Muscle of arm (tissue), 12 donors: ENCODE measurements around the gene PNRC1. TPM values are rescaled to one million over a fixed set of nuclear protein-coding genes. Genes with fewer than 3 reads are reported as not detected.
"Not testable (repeated sequence)": the region's sequence is repeated elsewhere in the genome, so short reads cannot be mapped to it uniquely, and the experiment has no call there.

Experiments
- DNase-seq: peaks from one replicate; pipeline ENCODE4 v3.0.0-alpha.2; 2013
- polyA plus RNA-seq, 12 donors: library from polyadenylated mRNA; unstranded; fragments of 120-200 nt; gene quantifications; one replicate each; pipeline ENCODE4 v1.2.1, GENCODE V29; 2013; ENCODE audit not compliant: insufficient read length in 12 of 12

Gene PNRC1
- polyA plus RNA-seq, 12 donors: 86.1 to 137 (median 109) TPM; not detected in 1

DNA sequence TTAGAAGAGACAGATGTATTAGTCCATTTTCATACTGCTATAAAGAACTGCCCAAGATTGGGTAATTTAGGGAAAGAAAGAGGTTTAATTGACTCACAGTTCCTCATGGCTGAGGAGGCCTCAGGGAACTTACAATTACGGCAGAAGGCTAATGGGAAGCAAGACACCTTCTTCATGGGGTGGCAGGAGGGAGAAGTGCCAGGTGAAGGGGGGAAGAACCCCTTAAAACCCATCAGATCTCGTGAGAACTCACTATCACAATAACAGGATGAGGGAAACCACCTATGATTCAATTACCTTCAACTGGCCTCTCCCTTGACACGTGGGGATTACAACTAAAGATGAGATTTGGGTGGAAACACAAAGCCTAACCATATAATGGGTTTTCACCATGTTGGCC lies 28.9 kb upstream of the PNRC1 start:
- no peak for DNase-seq

DNA sequence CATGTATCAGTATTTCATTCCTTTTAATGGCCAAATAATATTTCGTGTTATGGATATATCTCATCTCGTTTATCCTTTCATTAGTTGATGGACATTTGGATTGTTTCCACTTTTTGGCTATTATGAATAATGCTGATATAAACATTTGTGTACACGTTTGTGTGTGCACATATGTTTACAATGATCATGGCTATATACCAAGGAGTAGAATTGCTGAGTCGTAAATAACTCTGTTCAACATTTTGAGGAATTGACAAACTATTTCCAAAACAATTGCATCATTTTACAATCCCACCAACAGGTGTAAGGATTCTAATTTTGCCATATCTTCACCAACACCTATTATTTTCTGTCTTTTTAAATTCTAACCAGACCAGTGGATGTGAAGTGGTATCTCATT lies 26.3 kb upstream of the PNRC1 start:
- no peak for DNase-seq

DNA sequence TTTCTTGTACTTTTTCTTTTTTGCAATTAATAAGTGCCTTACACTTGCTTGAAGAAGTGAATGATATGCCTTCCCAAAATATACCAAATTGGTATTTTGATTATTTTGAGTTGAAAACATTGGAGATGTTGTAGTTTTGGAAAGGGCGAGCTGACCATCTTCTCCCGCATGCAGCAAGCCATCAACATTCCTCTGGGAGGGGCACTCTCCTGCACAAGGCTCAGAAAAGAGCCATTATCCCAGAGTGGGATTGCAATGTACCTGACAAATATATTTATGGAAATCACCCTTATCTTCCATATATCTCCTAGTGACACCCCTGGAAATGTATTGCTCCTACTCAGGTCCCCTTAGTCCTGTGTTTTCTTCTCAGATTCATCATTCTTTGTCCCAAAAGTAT lies 22.8 kb upstream of the PNRC1 start:
- no peak for DNase-seq

DNA sequence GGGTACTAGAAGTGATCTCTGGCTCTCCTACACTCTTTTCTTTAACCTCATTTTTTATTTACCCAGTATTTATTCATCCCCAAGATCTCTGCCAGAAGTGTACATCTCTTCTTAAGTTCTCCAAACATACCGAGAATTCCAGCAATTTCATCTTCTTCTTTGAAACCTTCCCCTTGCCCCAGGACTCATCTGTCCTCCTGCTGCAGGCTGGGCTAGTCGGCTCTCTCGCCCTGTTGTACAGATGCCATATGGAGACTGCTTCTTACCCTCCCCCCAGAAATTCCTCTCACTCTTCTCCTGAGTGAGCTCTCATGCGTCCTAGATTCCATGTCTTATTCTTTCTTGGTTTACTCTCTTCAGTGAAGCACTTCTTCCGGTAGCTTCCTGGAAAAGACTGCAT lies 21.9 kb upstream of the PNRC1 start:
- no peak for DNase-seq

DNA sequence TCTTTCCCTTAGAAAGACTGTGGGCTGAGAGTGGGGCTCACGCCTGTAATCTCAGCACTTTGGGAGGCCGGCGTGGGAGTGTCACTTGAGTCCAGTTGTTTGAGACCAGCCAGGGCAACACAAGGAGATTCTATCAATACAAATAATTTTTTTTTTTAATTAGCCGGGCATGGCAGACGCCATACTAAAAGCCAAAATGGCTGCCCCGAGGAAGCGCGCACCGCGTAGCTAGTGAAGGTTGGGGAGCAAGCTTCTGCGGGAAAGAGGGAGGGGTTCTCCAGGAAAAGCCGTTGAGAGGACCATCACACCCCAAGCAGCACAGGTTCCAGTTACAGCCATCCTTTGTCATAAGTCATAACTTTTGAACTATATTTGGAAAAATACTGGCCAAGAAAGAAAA lies 21.3 kb upstream of the PNRC1 start:
- DNase-seq: no peak

DNA sequence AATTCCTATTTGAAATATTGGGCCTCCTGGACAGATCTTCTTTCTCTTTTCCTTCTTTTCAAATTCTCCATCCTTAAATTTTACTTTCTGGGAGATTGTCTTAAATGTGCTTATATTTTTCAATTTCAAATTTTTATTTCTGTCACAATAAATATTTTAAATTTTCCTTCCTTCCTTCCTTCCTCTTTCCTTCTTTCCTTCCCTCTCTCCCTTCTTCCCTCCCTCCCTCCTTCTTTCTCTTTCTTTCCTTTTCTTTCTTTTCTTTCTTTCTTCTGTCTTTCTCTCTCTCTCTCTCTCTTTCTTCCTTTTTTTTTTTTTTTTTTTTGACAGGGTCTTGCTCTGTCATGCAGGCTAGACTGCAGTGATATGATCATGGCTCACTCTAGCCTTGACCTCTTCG lies 16.7 kb upstream of the PNRC1 start:
- DNase-seq: no peak

DNA sequence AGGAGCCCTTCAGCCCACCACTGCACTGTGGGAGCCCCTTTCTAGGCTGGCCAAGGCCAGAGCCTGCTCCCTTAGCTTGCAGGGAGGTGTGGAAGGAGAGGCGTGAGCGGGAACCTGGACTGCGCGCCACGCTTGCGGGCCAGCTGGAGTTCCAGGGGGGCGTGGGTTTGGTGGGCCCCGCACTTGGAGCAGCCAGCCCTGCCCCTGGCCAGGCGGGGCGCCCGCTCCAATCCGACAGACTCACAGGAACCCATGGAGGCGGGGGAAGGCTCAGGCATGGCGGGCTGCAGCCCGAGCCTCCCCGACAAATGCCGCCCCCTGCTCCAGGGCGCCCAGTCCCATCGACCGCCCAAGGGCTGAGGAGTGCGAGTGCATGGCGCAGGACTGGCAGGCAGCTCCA lies 15.6 kb upstream of the PNRC1 start:
- not testable (repeated sequence) for DNase-seq

DNA sequence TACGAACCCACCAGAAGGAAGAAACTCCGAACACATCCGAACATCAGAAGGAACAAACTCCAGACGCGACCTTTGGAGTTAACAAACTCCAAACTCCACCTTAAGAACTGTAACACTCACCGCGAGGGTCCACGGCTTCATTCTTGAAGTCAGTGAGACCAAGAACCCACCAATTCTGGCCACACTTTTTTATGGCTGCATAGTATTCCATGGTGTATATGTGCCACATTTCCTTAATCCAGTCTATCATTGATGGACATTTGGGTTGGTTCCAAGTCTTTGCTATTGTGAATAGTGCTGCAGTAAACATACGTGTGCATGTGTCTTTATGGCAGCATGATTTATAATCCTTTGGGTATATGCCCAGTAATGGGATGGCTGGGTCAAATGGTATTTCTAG lies 14.4 kb upstream of the PNRC1 start:
- not testable (repeated sequence) for DNase-seq

DNA sequence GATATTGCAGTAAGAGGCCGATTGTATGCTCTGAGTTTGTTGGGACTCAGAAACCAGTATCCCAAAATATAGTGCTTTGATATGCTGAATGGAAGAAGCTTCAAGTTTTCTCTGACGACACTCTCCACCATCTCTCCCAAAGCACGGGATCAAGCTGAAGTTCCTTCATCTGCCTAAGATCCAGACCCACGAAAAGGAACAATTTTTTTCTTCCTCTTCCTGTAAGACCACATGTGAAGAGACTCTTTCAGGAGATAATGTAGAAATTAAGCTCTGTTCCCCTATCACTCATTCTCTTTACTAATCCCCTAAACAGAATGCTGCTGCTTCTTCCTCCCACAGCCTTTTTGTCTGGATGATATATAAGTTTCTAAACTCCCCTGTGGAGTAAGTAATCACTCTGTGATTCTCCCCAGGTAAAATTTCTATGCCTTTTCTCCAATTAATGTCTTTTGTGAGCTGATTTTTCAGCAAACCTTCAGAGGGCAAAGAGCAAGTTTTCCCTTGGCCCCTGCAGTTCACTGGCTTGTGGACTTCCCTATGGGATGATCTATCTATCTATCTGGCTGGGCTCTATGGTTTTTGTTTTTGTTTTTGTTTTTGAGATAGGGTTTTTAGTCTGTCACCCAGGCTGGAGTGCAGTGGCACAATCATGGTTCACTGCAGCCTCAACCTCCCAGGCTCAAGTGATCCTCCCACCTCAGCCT lies 13.5 kb upstream of the PNRC1 start:
- DNase-seq: no peak

DNA sequence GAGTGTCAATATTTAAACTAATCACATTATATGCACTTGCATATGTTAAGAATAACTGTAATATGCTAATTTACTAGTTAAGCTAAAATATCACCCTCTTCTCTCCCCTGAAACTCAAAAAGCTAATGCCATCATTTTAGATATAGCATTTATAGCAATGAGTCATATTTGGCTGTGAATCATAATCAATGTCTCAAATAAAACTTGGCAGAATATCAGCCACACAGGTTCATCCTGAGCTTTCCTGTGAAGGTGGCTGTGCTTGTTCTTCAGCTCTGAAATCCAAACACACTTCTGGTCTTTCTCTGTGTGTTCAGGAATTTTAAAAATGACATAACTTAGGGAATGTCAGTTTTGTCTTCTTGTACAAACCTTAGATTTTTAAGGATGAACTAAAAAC lies 12.8 kb upstream of the PNRC1 start:
- no peak for DNase-seq

DNA sequence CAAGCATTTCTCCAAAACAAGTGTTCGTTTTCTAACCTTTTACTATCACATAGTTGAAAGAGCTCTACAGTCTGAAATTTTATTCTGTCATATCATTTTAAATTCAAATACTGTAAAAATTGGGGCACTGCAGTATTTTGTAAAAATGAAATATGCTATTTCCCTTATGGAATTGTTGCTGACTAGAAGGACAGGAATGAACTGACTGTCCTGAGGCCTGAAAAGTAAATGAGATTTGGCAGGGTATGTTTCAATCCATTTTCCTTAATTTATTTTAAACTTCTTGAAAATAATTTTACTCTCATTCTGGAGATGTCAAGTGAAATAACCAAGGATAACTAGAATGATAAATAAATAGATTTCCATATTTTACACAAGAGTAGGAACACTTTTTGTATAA lies 11.9 kb upstream of the PNRC1 start:
- no peak for DNase-seq

DNA sequence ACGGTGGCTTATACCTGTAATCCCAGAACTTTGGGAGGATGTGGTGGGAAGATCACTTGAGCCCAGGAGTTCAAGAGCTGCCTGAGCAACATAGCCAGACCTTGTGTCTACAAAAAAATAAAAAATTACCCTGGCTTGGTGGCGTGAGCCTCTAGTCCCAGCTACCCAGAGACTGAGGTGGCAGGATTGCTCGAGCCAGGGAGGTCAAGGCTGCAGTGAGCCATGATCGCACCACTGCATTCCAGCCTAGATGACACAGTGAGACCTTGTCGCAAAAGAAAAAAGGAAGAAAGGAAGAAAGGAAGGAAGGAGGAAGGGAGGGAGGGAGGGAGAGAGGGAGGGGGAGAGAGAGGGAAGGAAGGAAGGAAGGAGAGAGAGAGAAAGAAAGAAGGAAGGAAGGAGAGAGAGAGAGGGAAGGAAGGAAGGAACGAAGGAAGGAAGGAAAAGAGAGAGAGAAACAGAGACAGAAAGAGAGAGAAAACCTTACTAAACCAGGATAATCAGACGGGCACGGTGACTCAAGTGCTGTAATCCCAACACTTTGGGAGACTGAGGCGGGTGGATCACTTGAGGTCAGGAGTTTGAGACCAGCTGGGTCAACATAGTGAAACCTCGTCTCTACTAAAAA lies 10.9 kb upstream of the PNRC1 start:
- DNase-seq: no peak

DNA sequence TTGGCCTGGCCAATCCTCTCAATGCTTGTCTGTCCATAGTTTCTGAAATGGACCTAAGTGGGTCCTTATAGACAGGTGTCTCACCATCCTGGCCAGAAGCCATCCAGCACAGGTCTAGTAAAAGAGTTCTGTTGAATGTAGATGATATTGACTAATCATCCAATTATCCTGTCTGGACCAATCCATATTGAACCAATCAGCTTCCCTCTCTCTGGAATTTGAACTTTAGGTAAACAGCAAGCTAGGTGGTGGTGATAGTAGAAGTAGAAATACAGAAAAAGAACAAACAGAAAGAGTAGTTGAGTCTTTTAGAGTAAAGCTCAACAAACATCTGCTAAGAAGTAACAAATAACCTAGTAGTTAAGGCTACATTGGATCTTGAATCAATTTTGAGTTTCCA lies 9.5 kb upstream of the PNRC1 start:
- DNase-seq: no peak

DNA sequence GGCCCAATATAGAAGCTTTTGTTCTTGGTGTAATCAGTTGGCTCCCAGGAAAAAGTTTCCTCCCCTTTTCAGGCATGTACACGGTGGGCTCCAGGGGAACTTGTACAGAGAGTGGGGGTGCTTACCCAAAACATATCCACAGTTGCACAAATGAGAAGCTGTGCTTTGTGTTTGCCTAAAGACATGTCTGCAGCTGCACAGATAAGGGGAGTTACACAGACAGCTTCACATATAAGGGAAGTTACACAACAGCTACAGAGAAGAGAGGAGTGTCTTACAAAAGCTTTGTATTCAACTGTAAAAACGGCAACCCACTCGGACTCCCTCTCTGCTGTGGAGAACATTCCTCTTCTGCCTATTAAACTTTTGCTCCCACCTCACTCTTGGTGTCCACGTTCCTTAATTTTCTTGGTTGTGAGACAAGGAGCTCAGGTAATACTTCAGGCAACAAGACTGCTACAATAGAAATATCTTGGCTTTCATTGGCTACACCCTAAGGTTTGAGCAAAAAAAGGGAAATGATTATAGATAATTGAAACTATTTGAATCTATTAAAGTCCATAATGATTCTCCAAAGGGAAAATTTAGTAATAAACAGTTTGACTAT lies 7.4 kb upstream of the PNRC1 start:
- DNase-seq: no peak

DNA sequence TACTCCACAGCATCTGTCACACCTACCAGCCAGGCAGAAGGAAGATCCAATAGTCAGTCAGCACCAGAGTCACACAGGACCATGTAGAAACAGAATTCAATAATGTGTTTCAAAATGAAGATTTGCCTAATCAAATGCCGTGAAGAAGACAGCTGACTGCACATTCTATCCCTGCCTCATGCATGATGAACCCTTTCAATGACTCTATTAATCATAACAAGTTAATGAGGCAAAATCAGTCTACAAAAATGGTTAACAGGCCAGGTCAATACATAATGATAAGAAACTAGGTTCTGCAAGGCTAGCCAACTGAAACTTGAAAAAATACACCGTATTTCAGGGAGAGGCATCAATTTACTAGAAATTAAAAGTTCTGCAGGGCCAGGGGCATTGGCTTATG lies 6.7 kb upstream of the PNRC1 start:
- DNase-seq: no peak

DNA sequence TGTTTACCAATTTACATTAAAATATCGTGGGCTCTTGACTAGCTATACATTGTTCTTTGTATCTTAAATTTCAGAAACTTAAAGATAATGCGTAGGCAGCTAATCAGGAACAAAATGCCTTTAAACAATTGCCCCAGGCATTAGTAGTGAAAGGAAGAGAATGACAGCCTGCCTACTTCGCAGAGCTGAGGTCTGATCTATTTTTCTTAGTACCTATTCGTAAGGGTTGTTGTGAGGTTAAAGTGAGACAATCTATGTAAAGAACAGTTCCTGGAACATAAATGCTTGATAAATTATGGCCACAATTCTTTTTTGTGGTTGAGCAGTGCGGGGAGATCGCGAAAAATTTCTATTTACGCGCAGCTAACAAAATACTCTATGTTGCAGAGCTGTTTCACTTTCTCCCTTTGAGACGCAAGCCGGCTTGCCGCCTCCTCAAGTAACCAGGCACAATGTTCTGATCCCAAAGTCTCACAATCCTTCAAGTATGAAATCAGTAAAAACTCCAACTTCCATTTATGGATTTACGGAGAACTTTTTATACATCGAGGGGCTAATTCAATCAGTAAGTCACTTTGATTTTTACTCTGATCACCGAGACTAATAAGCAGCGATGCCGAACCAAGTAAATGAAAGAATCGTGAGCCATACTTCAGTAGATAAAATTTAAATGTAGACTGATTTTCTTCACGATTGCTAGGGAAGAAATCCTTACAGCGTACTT lies 878 bp upstream of the PNRC1 start:
- DNase-seq: peak; percentile 79

DNA sequence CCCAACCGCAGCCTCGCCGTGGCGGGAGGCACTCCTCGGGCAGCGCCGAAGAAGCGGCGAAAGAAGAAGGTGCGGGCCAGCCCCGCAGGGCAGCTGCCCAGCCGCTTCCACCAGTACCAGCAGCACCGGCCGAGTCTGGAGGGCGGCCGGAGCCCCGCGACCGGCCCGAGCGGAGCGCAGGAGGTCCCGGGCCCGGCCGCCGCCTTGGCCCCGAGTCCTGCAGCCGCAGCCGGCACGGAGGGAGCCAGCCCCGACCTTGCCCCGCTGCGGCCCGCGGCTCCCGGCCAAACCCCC lies 525 bp downstream of the PNRC1 start:
- no peak for DNase-seq

DNA sequence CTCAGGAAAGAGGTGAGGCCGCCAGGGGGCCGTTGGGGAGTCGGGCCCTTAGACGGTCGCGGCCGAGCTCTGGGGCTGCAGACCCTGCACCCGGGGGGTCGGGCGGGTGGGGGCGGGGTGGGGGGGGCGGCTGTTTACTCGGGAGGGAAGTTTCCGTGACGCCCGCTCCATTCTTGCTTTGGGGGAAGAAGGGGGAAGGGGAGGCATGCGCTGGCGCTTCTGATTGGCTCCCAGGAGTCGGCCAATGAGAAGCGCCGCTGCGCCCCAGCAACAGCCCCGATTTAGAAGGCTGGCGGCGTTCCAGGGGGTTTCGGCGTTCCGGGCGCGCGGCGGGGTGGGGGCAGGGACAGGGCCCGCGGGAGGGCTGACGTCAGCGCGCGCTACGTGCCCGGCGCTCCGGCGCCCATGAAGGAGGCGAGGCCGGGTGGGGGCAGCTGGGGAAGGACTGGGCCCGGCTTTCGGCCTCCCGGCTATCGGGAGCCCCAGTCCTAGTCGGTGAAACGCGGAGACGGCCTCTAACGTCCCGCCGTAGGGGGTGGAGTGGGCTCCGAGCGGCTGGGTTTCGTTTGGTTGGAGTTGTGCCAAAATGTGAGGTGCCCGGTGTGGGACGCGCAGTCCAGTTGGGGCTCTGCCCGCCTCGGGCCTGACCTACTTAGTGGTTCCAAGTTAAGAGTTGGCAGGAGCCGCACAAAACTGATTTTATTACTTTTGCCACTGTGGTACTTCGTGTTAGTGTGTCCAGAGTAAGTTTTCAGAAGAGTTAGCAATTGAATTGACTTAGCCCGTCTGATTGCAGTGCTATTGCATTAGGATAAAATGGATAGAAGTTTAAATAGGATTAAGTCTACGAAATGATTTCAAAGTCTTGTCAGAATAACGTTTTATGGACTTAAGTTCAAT lies 1.1 kb downstream of the PNRC1 start:
- DNase-seq: peak; percentile 99

DNA sequence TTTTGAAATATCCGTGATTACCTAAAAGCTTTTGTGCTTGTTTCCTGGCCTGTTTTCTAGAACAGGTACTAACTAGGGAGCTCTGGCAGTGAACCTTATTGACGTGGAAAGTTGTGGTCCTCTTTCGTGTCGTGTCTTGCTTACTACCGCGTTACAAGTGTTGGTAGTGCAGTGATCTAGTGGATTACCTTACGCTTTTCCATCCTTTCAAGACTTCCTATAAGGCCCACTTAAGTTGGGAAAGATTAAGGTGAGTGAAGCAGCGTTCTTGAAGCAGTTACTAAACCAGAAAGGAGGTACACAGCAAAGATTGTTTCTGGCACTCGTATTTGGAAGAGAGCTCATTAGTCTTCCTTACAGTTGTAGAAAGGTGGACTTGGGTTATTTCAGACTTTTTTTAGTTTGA lies 1.9 kb downstream of the PNRC1 start:
- DNase-seq: peak; percentile 43

DNA sequence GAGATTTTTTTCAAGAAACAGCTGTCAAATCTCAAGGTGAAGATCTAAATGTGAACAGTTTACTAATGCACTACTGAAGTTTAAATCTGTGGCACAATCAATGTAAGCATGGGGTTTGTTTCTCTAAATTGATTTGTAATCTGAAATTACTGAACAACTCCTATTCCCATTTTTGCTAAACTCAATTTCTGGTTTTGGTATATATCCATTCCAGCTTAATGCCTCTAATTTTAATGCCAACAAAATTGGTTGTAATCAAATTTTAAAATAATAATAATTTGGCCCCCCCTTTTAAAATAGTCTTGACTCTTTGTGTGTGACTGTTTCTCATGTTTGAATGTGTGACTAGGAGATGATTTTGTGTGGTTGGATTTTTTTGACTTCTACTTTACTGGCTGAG lies 4.0 kb downstream of the PNRC1 start:
- DNase-seq: no peak

DNA sequence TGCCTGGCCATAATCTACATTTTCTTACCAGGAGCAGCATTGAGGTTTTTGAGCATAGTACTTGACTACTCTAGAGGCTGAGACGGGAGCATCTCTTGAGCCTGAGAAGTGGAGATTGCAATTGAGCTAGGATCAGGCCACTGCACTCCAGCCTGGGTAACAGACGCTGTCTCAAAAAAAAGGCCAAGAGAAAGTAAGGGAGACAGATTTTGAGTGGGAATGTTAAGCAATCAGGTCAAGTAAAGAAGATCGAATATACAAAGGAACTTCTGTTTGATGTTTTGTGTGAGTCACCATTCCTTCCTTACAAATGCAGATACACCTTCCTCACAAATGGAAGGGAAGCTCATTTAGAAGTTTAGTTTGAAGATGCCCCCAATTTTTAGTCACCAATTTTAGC lies 4.4 kb downstream of the PNRC1 start:
- no peak for DNase-seq
